ENCODE measurements around the gene TSC22D3.
"Not testable (repeated sequence)": the region's sequence is repeated elsewhere in the genome, so short reads cannot be mapped to it uniquely, and the experiment has no call there.

The TSC22D3 gene

GRCh38 chrX:107775734-107776511 is at the start of gene TSC22D3:
TSC22D3 (minus strand) TSS chrX:107775787; CDS start chrX:107775419, 368 bp downstream.
- peak; percentile 15 to 49 (median 41) for DNase-seq (ENCODE audit: low read depth in 2 of 3, low spot score in 1 of 3)

GRCh38 chrX:107823456-107823855 is 47.9 kb upstream of the TSC22D3 start:
- no peak for DNase-seq (ENCODE audit: low read depth in 2 of 3, low spot score in 1 of 3)

- no peak for DNase-seq (ENCODE audit: low read depth in 2 of 3, low spot score in 1 of 3)
Measured at GRCh38 chrX:107823042-107823441, 47.5 kb upstream of the TSC22D3 start.

GRCh38 chrX:107818900-107819521 is 43.4 kb upstream of the TSC22D3 start:
- no peak for DNase-seq (ENCODE audit: low read depth in 2 of 3, low spot score in 1 of 3)

GRCh38 chrX:107810053-107810452 is 34.5 kb upstream of the TSC22D3 start:
- not testable (repeated sequence) for DNase-seq (ENCODE audit: low read depth in 2 of 3, low spot score in 1 of 3)

GRCh38 chrX:107805179-107805578 is 29.6 kb upstream of the TSC22D3 start:
- DNase-seq (ENCODE audit: low read depth in 2 of 3, low spot score in 1 of 3) = no peak

GRCh38 chrX:107804427-107804826 is 28.8 kb upstream of the TSC22D3 start:
- no peak for DNase-seq (ENCODE audit: low read depth in 2 of 3, low spot score in 1 of 3)

- DNase-seq (ENCODE audit: low read depth in 2 of 3, low spot score in 1 of 3) = no peak
Measured at GRCh38 chrX:107787827-107788226, 12.2 kb upstream of the TSC22D3 start.

- DNase-seq (ENCODE audit: low read depth in 2 of 3, low spot score in 1 of 3) = no peak
Measured at GRCh38 chrX:107780525-107780924, 4.9 kb upstream of the TSC22D3 start.

GRCh38 chrX:107777536-107777832 is 1.9 kb upstream of the TSC22D3 start, which contains the start of gene NCBP2L:
NCBP2L (plus strand) TSS chrX:107777733; CDS start chrX:107794221, 16,488 bp downstream.
- DNase-seq (ENCODE audit: low read depth in 2 of 3, low spot score in 1 of 3) = no peak

- peak; percentile 61 to 81 (median 66) for DNase-seq (ENCODE audit: low read depth in 2 of 3, low spot score in 1 of 3)
Measured at GRCh38 chrX:107776649-107777535, 1.3 kb upstream of the TSC22D3 start.

- DNase-seq (ENCODE audit: low read depth in 2 of 3, low spot score in 1 of 3) = no peak
Measured at GRCh38 chrX:107775000-107775733, 420 bp downstream of the TSC22D3 start.

- DNase-seq (ENCODE audit: low read depth in 2 of 3, low spot score in 1 of 3) = no peak
Measured at GRCh38 chrX:107773906-107774435, 1.6 kb downstream of the TSC22D3 start.

- no peak for DNase-seq (ENCODE audit: low read depth in 2 of 3, low spot score in 1 of 3)
Measured at GRCh38 chrX:107773206-107773605, 2.4 kb downstream of the TSC22D3 start.

- no peak for DNase-seq (ENCODE audit: low read depth in 2 of 3, low spot score in 1 of 3)
Measured at GRCh38 chrX:107769581-107770317, 5.8 kb downstream of the TSC22D3 start.

- no peak for DNase-seq (ENCODE audit: low read depth in 2 of 3, low spot score in 1 of 3)
Measured at GRCh38 chrX:107768051-107768450, 7.5 kb downstream of the TSC22D3 start.

- DNase-seq (ENCODE audit: low read depth in 2 of 3, low spot score in 1 of 3) = no peak
Measured at GRCh38 chrX:107766470-107767150, 9.0 kb downstream of the TSC22D3 start.

- DNase-seq (ENCODE audit: low read depth in 2 of 3, low spot score in 1 of 3) = no peak
Measured at GRCh38 chrX:107764845-107765608, 10.6 kb downstream of the TSC22D3 start.

- no peak for DNase-seq (ENCODE audit: low read depth in 2 of 3, low spot score in 1 of 3)
Measured at GRCh38 chrX:107763647-107764046, 11.9 kb downstream of the TSC22D3 start.

All from stimulated activated CD4-positive, alpha-beta T cell treated with anti-CD3 and anti-CD28 coated beads, Interleukin-12 subunit alpha, Interleukin-12 subunit beta, amount 100 ng/mL, for 48 hours (primary cell).